ENCODE measurements around the gene NSUN6.

DNA sequence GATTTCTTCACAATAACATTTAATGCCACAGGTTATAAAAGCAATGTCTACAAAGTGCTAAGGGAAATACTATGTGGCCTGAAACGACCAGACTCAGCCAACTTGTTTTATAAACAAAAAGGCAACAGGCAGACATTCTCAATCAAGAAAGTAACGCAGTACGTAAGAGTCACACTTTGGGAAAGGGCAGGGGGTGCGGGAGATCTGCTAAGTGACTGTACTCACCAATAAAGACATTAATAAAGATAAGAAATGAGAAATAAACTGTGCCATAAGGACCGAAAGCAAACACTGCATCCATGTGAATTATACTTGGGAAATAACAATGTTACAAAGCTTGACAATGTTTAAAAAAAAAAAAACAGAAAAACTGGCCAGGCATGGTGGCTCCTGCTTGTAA, 25.5 kb downstream of the NSUN6 start:
- TF ChIP-seq, protein P1, sequence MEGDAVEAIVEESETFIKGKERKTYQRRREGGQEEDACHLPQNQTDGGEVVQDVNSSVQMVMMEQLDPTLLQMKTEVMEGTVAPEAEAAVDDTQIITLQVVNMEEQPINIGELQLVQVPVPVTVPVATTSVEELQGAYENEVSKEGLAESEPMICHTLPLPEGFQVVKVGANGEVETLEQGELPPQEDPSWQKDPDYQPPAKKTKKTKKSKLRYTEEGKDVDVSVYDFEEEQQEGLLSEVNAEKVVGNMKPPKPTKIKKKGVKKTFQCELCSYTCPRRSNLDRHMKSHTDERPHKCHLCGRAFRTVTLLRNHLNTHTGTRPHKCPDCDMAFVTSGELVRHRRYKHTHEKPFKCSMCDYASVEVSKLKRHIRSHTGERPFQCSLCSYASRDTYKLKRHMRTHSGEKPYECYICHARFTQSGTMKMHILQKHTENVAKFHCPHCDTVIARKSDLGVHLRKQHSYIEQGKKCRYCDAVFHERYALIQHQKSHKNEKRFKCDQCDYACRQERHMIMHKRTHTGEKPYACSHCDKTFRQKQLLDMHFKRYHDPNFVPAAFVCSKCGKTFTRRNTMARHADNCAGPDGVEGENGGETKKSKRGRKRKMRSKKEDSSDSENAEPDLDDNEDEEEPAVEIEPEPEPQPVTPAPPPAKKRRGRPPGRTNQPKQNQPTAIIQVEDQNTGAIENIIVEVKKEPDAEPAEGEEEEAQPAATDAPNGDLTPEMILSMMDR (conservative IDR thresholded peaks at IDR 0.05; ENCODE audit: low read depth, low read length) = no peak
- TF ChIP-seq EZH2 (IDR thresholded peaks at IDR 0.05; ENCODE audit: low read length, unreplicated experiment) = no peak
